ENCODE data around the gene PARD6G.
"Not testable (repeated sequence)": the region's sequence is repeated elsewhere in the genome, so short reads cannot be mapped to it uniquely, and the experiment has no call there.

PARD6G gene

DNA sequence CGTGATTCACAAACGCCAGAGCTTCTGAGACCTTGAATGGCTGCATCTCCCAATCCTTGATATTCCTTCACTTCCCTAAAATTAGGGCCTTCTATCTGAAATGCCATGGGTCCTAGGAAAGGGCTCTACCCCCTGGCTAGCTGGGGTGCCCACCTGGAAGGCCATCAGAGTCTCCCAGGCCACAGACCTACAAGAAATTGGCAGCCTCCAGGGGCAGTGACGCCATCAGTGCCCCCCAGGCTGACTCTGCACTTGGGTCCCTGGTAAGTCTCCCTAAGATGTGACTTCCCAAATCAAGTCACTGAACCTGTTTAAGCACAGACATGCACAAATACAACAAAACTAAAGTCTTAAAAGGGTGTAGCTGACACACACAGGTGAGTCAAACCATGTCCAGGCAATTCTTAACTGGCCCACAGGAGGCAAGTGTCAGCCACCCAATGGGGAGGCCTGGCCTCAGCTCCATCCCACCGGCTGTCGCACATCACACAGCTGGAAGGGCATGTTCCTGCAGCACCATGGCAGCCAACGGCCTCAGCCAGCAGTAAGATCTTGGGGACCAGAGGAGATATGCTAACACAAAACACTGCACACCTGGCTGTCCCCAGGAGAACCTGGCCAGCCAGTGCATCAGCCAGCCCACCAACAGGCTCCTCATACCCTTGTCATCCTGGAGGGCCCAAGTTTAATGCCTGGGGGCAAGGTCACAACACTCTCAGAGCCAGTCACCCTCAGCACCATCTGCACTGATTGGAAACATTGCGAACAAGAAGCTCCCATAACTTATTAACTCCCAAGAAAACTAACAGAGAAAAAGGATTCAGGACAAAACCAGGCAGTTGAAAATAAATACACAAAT is 5.2 kb downstream of the PARD6G start:
- no peak for DNase-seq

DNA sequence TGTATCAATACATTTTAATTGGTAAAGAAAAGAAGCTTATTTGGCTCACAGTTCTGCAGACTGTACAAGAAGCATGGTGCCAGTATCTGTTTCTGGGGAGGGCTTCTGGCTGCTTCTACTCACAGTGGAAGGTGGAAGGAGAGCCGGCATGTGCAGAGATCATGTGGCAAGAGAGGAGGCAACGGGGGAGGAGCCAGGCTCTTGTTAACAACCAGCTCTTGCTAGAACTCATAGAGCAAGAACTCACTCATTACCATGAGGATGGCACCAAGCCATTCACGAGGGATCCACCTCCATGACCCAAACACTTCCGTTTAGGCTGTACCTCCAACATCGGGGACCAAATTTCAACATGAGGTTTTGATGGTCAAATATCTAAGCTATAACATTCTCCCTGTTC is 7.5 kb downstream of the PARD6G start:
- no peak for DNase-seq

- no peak for DNase-seq
Measured at GRCh38 chr18:80238651-80239260, 8.6 kb downstream of the PARD6G start.

DNA sequence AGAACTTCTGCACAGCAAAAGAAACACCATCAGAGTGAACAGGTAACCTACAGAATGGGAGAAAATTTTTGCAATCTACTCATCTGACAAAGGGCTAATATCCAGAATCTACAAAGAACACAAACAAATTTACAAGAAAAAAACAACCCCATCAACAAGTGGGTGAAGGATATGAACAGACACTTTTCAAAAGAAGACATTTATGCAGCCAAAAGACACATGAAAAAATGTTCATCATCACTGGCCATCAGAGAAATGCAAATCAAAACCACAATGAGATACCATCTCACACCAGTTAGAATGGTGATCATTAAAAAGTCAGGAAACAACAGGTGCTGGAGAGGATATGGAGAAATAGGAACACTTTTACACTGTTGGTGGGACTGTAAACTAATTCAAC is 9.8 kb downstream of the PARD6G start:
- not testable (repeated sequence) for DNase-seq

DNA sequence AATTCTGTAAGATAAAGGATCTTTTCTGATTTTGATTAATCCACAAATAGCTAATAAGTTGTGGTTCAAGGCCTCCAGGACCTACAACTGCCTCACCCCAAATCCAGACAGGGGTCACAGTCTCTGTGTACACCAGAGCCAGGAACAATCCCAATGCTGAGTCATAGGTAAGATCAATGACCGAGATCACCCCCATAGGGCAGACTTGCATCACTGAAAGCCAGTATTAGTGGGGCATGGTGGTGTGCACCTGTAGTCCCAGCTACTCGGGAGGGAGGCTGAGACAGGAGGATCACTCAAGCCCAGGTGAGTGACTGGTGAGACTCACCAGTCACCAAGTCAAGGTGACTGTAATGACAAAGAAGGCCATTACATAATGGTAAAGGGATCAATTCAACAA is 12.9 kb downstream of the PARD6G start:
- no peak for DNase-seq

- DNase-seq: no peak
Measured at GRCh38 chr18:80233899-80234298, 13.4 kb downstream of the PARD6G start.

DNA sequence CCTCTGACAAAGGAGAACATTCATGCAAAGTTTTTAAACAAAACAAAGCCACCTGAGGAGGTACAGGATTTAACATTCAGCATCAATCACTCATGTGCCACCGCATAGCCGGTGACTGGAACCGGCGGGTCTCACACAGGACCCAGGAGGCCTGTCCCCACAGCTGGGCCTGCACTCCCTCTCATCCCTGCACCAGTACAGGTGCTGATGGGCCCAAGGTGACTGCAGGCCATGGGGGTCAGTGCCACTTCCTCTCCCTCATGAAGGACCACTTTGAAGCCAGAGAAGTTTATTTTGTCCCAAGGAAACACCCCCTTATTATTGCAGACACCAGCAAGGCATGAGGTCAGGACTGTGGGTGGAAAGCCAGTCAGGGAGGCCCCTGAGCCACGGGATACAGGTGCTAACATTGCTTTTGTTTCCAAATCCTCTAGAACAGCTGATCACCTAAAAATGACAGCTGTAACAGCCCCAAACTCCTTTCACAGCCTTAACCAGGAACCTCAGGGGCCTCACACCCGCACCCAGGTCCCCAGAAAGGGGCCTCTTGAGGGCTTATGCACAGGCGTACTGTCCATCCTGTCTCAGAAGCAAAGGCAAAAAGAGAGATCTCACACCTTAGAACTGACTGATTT is 14.0 kb downstream of the PARD6G start:
- DNase-seq: no peak

GRCh38 chr18:80232710-80233109 is 14.6 kb downstream of the PARD6G start:
- DNase-seq: no peak

DNA sequence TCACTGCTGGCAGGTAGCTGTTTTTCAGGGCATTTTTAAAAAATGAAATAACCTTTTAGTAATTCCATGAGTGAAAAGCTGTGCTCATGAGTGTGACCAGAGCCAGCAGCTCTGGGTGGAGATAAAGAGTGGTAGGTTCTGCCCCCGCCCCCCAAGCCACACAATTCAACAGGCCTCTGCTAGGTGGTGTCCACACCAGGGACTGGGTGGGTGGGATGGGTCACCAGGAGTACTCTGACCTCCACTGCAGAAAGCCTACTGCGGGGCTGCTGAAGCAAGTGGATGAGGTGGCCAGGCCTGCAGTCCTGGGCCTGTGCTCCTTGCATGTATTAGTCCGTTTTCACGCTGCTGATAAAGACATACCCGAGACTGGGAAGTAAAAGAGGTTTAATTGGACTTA is 15.3 kb downstream of the PARD6G start:
- DNase-seq: no peak

DNA sequence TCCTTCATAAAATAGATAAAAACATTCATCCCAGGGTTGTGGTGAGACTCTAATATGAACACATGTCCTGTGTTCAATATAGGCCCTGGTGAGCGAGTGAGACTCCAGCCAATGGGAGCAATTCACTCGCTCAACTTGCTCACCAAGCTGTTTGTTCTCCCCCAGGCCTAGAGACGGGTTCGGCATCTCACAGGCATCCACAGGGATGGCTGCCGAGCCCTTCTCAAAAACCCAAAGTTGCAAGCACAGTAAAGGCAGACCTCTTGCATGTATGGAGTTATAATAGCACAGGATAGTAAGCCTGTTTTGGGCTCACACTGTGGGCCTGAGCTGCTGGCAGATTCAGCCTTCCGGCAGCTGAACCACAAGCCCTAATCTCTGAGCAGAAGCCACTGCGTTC is 15.7 kb downstream of the PARD6G start:
- DNase-seq: no peak

GRCh38 chr18:80231151-80231550 is 16.2 kb downstream of the PARD6G start:
- DNase-seq: no peak

DNA sequence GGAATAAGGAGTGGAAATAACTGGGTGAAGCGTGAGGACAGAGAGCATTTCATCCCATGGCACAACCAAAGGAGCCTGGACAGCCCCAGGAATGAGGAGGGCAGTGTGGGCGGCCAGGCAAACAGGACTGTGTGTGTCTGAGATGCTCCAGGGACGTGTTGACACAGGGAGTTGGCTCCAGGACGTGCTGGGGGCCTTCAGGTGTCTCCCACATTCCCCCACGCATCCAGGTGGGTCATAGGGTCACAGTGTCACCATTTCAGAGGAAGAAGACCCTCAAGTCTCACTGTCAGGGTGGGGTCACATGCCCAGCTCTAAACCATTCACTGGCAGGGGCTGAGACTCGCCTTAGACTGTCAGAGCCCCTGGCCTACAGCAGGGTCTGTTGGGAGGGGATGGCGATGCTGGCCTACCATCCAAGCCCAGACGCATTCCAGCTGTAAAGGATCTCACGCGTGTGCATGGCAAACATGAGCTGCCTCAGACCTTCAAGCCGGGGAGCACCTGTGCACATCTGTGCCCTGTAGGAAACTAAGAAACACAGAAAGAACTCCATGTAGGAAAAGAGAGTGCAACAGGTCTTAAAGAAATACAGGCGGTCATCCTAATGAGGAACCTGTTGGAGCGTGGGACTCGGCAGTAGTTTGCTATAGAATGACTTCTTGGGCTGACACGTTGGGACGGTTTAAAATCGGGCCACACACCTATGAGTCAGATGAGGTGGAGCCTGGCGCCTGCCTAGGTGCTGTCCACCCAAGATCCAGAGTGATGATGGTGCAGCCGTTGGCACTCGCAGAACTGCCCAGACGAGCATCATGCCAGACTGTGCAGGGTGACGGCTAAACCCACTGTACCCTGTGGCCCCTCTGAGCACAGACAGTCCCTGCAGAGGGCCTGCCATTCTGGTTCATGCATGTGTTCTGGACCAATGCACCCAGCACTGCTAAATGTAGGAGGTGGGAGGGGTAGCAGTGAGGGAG is 17.3 kb downstream of the PARD6G start:
- no peak for DNase-seq

DNA sequence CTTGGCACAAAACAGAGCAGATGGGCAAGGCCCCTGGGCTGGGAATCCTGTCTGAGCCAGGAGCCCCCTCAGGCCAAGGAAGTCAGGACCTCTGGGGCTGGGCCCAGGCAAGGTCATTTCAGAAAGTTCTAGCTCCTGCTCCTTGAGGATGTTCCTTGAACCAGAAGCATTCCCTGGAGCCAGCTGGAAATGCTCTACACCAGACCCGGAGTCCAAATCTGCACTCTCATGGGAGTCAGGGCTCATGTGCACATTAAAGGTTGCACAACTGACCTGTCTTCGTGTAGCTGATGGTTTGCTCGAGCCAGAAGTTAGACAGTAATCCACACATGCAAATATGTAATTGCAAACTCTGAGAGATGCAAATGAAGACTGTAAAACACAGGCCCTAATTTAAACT is 18.0 kb downstream of the PARD6G start:
- no peak for DNase-seq

GRCh38 chr18:80228051-80228848 is 19.1 kb downstream of the PARD6G start:
- no peak for DNase-seq

- no peak for DNase-seq
Measured at GRCh38 chr18:80227472-80227871, 19.8 kb downstream of the PARD6G start.

GRCh38 chr18:80225685-80226084 is 21.6 kb downstream of the PARD6G start:
- no peak for DNase-seq

DNA sequence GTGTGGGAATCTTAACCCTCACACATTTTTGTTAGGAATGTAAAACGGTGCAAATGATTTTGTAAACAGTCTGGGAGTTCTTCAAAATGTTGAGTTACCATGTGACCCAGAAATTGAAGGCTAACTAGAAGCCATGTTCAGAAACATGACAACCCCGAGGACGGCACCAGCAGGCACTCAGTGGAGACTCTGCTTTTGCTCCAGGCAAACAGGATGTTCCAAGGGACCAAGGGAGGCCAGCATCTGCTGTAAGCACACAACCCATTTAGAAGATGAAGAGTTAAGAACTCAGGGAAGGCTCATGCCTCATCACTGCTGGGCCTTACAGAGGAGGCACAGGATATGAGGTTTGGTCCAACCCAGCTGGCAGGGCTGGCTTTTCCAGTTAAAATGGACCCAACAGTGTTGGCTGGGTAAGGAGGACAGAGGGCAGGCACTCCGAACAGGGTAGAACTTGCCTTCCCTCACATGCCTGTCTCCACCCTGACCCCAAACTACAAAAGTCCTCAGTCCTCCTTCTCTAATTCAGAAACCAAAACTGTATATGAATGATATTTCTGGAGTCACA is 23.6 kb downstream of the PARD6G start:
- DNase-seq: no peak

- DNase-seq: not testable (repeated sequence)
Measured at GRCh38 chr18:80219488-80219887, 27.8 kb downstream of the PARD6G start.

- no peak for DNase-seq
Measured at GRCh38 chr18:80218341-80219227, 28.7 kb downstream of the PARD6G start.

DNA sequence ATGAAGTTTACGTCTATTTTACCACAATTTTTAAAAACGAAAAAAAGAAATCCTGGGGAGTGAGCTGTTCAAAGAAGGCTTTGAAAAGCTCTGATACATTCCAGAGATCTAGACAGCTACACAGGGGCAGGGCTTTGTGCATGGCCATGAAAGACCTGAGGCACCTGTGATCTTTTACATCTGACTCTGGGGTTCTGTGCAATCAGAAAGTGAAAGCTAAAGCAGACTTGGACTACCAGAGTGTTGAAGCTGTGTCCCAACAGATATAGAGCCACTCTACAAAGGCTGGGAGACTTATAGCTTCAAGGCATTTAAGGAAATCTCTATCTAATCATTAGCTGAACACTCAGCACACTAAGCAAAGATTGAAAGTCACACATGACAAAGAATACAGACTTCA is 34.1 kb downstream of the PARD6G start:
- no peak for DNase-seq

All from GOT3 (cell line).